HepG2 (cell line): ENCODE data around the gene ERP27. TPM values are rescaled to one million over a fixed set of nuclear protein-coding genes. Genes with fewer than 3 reads are reported as not detected.

ENCODE experiments used
- ATAC-seq: fragments of 200-7000 bp; cut with Tn5 transposase; 3 replicates; pipeline ENCODE4 v1.9.1; 2020; ENCODE audit warnings: mild to moderate bottlenecking, moderate library complexity
- BruUV-seq: library from RNA; stranded (reverse); fragments of 400-500 nt; replicated peaks from 2 replicates; lab custom pipeline; 2021; lab: Mats Ljungman, UMichigan
- CTCF ChIA-PET: fragments of 300-600 bp; formaldehyde crosslinking; extraction: SDS; loops from one replicate; lab custom pipeline; 2021; ENCODE audit warnings: low total read pairs, inconsistent platforms, low intra/inter-chr PET ratio; lab: Yijun Ruan, JAX
- POLR2A ChIA-PET: fragments of 350-600 bp; sonication (Branson Sonifier 250); formaldehyde crosslinking; loops from one replicate; lab custom pipeline; 2020; ENCODE audit warnings: antibody characterized with exemption, inconsistent platforms; lab: Yijun Ruan, JAX
- DNase-seq: peaks from one replicate; pipeline ENCODE4 v3.0.0-alpha.2; 2015; ENCODE audit warnings: low spot score
- FAIRE-seq: peaks from 3 replicates; lab custom pipeline; 2011; peaks lifted over from hg19 to GRCh38; lab: Jason Lieb, UNC
- H2AFZ ChIP-seq: one replicate; pipeline ENCODE4 v1.6.1; 2011; ENCODE audit warnings: low read length, inconsistent platforms
- H3K27ac ChIP-seq: fragments of 300-600 bp; 3 replicates; pipeline ENCODE4 v1.8.0; 2011; ENCODE audit warnings: mixed run types, mild to moderate bottlenecking, mixed read lengths, low read length, inconsistent platforms; ENCODE audit not compliant: insufficient read depth; ENCODE audit errors: extremely low read length
- H3K27me3 ChIP-seq, 2 experiments: fragments of 200-600 bp in 1 of 2; 2 replicates in 1 of 2; 3 replicates in 1 of 2; pipeline versions ENCODE4 v1.6.0 to v1.8.0; 2011; ENCODE audit warnings: low read length in 2 of 2, mild to moderate bottlenecking in 2 of 2, moderate library complexity in 2 of 2, inconsistent platforms in 1 of 2; ENCODE audit not compliant: insufficient read depth in 2 of 2, control insufficient read depth in 1 of 2
- H3K36me3 ChIP-seq, 2 experiments: fragments of 200-600 bp in 1 of 2; replicated peaks in 1 of 2; 2 replicates in 1 of 2; 3 replicates in 1 of 2; pipeline versions ENCODE4 v1.5.1 to v1.8.0; 2011; ENCODE audit warnings: low read length in 2 of 2, inconsistent platforms in 1 of 2; ENCODE audit not compliant: insufficient read depth in 2 of 2, control insufficient read depth in 1 of 2
- H3K4me1 ChIP-seq: 2 replicates; pipeline ENCODE4 v1.5.1; 2012; ENCODE audit warnings: low read length, inconsistent platforms; ENCODE audit not compliant: insufficient read depth
- H3K4me2 ChIP-seq: 2 replicates; pipeline ENCODE4 v1.6.0; 2011; ENCODE audit warnings: low read depth, low read length, inconsistent platforms
- H3K4me3 ChIP-seq, 3 experiments: fragments of 200-600 bp in 1 of 3; sonication (generic), shearing (Covaris generic) in 1 of 3; replicated peaks in 1 of 3; 2 replicates each; pipeline ENCODE4 v1.5.1; 2011 to 2016; ENCODE audit warnings: low read length in 3 of 3, inconsistent platforms in 2 of 3, low read depth in 2 of 3, mild to moderate bottlenecking in 2 of 3, control low read depth in 1 of 3, mixed read lengths in 1 of 3; ENCODE audit not compliant: insufficient read depth in 1 of 3
- H3K79me2 ChIP-seq: one replicate; pipeline ENCODE4 v1.6.1; 2011; ENCODE audit warnings: low read length, inconsistent platforms; ENCODE audit not compliant: insufficient read depth
- H3K9ac ChIP-seq: 2 replicates; pipeline ENCODE4 v1.6.0; 2011; ENCODE audit warnings: mild to moderate bottlenecking, low read depth, low read length, inconsistent platforms; ENCODE audit not compliant: insufficient read depth
- H3K9me3 ChIP-seq: 2 replicates; pipeline ENCODE4 v1.5.1; 2012; ENCODE audit warnings: mild to moderate bottlenecking, low read length
- H4K20me1 ChIP-seq: 2 replicates; pipeline ENCODE4 v1.6.0; 2011; ENCODE audit warnings: inconsistent platforms, mild to moderate bottlenecking, low read length, moderate library complexity; ENCODE audit not compliant: insufficient read depth
- ARID3A ChIP-seq: IDR thresholded peaks from 2 replicates; pipeline ENCODE4 v1.6.1; 2012; ENCODE audit warnings: low read depth, low read length, improper control_type of control experiment
- EHMT2 ChIP-seq: fragments of 200-600 bp; sonication (generic); IDR thresholded peaks from 2 replicates; pipeline ENCODE4 v1.7.0; 2017; ENCODE audit warnings: antibody characterized with exemption, low read depth, low read length, borderline replicate concordance
- ETV5 ChIP-seq: IDR thresholded peaks from 2 replicates; pipeline ENCODE4 v1.6.1; 2018; ENCODE audit warnings: missing biosample characterization, missing genetic modification reagents, inconsistent platforms, borderline replicate concordance
- FOXM1 ChIP-seq: sonication (generic); formaldehyde crosslinking; IDR thresholded peaks from 2 replicates; pipeline ENCODE4 v1.5.0; 2020; ENCODE audit warnings: missing genetic modification reagents
- GRHL1 ChIP-seq: sonication (generic); formaldehyde crosslinking; conservative IDR thresholded peaks from 2 replicates; pipeline ENCODE4 v1.8.0; 2022; ENCODE audit warnings: missing genetic modification reagents
- HMGXB3 ChIP-seq: sonication (generic); formaldehyde crosslinking; IDR thresholded peaks from 2 replicates; pipeline ENCODE4 v1.4.0; 2020; ENCODE audit warnings: missing genetic modification reagents, borderline replicate concordance
- MED13 ChIP-seq: sonication (generic); formaldehyde crosslinking; IDR thresholded peaks from 2 replicates; pipeline ENCODE4 v1.5.0; 2020; ENCODE audit warnings: missing genetic modification reagents
- NFE2 ChIP-seq: sonication (generic); formaldehyde crosslinking; IDR thresholded peaks from 2 replicates; pipeline ENCODE4 v1.4.0; 2020; ENCODE audit warnings: missing genetic modification reagents
- NONO ChIP-seq, 2 experiments: fragments of 450-650 bp in 1 of 2; sonication (generic) in 1 of 2; formaldehyde crosslinking in 1 of 2; IDR thresholded peaks in 1 of 2; conservative IDR thresholded peaks in 1 of 2; 2 replicates each; pipeline versions ENCODE4 v1.6.1 to v1.8.0; 2017 to 2022; ENCODE audit warnings: mild to moderate bottlenecking in 1 of 2, missing genetic modification reagents in 1 of 2, moderate library complexity in 1 of 2
- PAWR ChIP-seq: sonication (generic); formaldehyde crosslinking; IDR thresholded peaks from 2 replicates; pipeline ENCODE4 v1.4.0; 2020; ENCODE audit warnings: missing genetic modification reagents, mild to moderate bottlenecking, borderline replicate concordance
- PHF20 ChIP-seq: sonication (generic); formaldehyde crosslinking; IDR thresholded peaks from 2 replicates; pipeline ENCODE4 v1.5.0; 2020; ENCODE audit warnings: mild to moderate bottlenecking, missing genetic modification reagents
- REPIN1 ChIP-seq: sonication (generic); formaldehyde crosslinking; IDR thresholded peaks from 2 replicates; pipeline ENCODE4 v1.8.0; 2022; ENCODE audit warnings: missing genetic modification reagents, low read depth, mild to moderate bottlenecking, borderline replicate concordance
- SOX13 ChIP-seq, 3 experiments: fragments of 450-650 bp in 1 of 3; sonication (generic) in 1 of 3; formaldehyde crosslinking in 1 of 3; IDR thresholded peaks in 2 of 3; conservative IDR thresholded peaks in 1 of 3; 2 replicates each; pipeline versions ENCODE4 v1.5.0 to v1.6.1; 2016 to 2020; ENCODE audit warnings: antibody characterized with exemption in 1 of 3, mild to moderate bottlenecking in 1 of 3, missing compliant biosample characterization in 1 of 3, missing genetic modification reagents in 1 of 3, moderate library complexity in 1 of 3
- TOE1 ChIP-seq: sonication (generic); formaldehyde crosslinking; IDR thresholded peaks from 2 replicates; pipeline ENCODE4 v1.4.0; 2020; ENCODE audit warnings: mild to moderate bottlenecking, missing genetic modification reagents
- U2AF2 ChIP-seq: fragments of 200-400 bp; formaldehyde crosslinking; IDR thresholded peaks from 2 replicates; pipeline ENCODE4 v1.6.1; 2017; ENCODE audit warnings: low read depth, mild to moderate bottlenecking, low read length
- ZNF703 ChIP-seq: sonication (generic); formaldehyde crosslinking; IDR thresholded peaks from 2 replicates; pipeline ENCODE4 v1.5.1; 2020; ENCODE audit warnings: missing genetic modification reagents, mild to moderate bottlenecking, moderate library complexity, borderline replicate concordance
- WGBS: methylation state at CpG from one replicate; pipeline ENCODE4 v1.1.6; 2017; ENCODE audit warnings: low lambda C conversion rate; 5-methylcytosine and 5-hydroxymethylcytosine counted together
- in situ Hi-C: cut with HindIII; loops from 2 replicates; pipeline ENCODE4 v1.10.0; 2017; ENCODE audit warnings: low pct_unique_long_range_greater_than_20kb; ENCODE audit not compliant: extremely low pct_ligation_motif_present
- intact Hi-C: fragments of 100-400 bp; cut with micrococcal nuclease; formaldehyde crosslinking; loops from one replicate; pipeline ENCODE4 v1.10.0; 2022; ENCODE audit not compliant: unreplicated experiment
- polyA plus RNA-seq, 8 experiments: library from polyadenylated mRNA; depleted of rRNA in 3 of 8; stranded (reverse) in 7 of 8; unstranded in 1 of 8; fragments of >200 nt; fragmentation: Illumina TruSeq in 4 of 8; extraction: Trizol in 4 of 8; gene quantifications; 2 replicates each; pipeline versions ENCODE4 v1.2.1 to v1.2.3, GENCODE V29; 2011 to 2016; ENCODE audit warnings: low read depth in 4 of 8, missing spikeins in 1 of 8, mixed read lengths in 1 of 8; ENCODE audit not compliant: insufficient read depth in 1 of 8
- total RNA-seq, 5 experiments: library from RNA; depleted of rRNA; stranded (reverse); fragments of >200 nt; fragmentation: Illumina TruSeq; extraction: Trizol; gene quantifications; 2 replicates each; pipeline ENCODE4 v1.2.3, GENCODE V29; 2016; ENCODE audit warnings: low read depth in 1 of 5

ERP27 gene
- total and polyA plus RNA-seq, 2 of the 13 experiments (the other 11 are each of a cell fraction or from before 2014, with no cell fraction given): 1.8 to 6.6 TPM

GRCh38 chr12:14948672-14949071 lies 10.3 kb upstream of the ERP27 start:
- 48% methylated on average over 3 of the region's 3 CpGs for WGBS
- Histone ChIP-seq H3K9ac (no peak overlapping the region), H3K9me3 (no peaks in the 10 kb centered on the region), H3K36me3 (no peaks in the 10 kb centered on the region), H3K27ac (no peak overlapping the region), H3K79me2 (no peaks in the 10 kb centered on the region), H3K27me3 (no peaks in the 10 kb centered on the region), H2AFZ (no peak overlapping the region), H4K20me1 (no peaks in the 10 kb centered on the region), H3K4me1 (peaks cover 36% of the 10 kb centered on the region), H3K4me3 (no peak overlapping the region), H3K4me2 (no peak overlapping the region)
- POLR2A ChIA-PET: no interaction called here
- in situ Hi-C loops (no loop called here), intact Hi-C loops (no loop called here)
- BruUV-seq: no TSS peak
- CTCF ChIA-PET: no interaction called here
- FAIRE-seq (no peak), DNase-seq (no peak), ATAC-seq (peak; percentile 35; the same call in 1 of the 3 replicates)
- TF ChIP-seq NFE2 (no peak), TOE1 (no peak), U2AF2 (no peak), ETV5 (CRISPR knock-in tag) (no peak), EHMT2 (no peak), ARID3A (no peak), FOXM1 (no peak), REPIN1 (CRISPR knock-in tag) (no peak), PAWR (CRISPR knock-in tag) (no peak), MED13 (CRISPR knock-in tag) (no peak), GRHL1 (CRISPR knock-in tag) (no peak), HMGXB3 (CRISPR knock-in tag) (no peak), PHF20 (CRISPR knock-in tag) (no peak), ZNF703 (no peak), SOX13 (IDR thresholded peaks at IDR 0.05) (no peak), SOX13 (CRISPR knock-in tag; conservative IDR thresholded peaks at IDR 0.05 in 1 of 2, IDR thresholded peaks at IDR 0.05 in 1 of 2) (no peak), NONO (IDR thresholded peaks at IDR 0.05) (no peak), NONO (CRISPR knock-in tag; conservative IDR thresholded peaks at IDR 0.05) (no peak)
